ENCODE data around the gene CXorf49B. TPM values are rescaled to one million over a fixed set of nuclear protein-coding genes. Genes with fewer than 3 reads are reported as not detected.

CXorf49B gene
- total RNA-seq, 1 donor: not detected

GRCh38 chrX:71809886-71810285, 46.7 kb downstream of the CXorf49B start:
- no peak for DNase-seq (ENCODE audit: low read depth)
- no peak for TF ChIP-seq CTCF (IDR thresholded peaks at IDR 0.05; ENCODE audit: insufficient read depth, low read length)
- H3K4me3 ChIP-seq (ENCODE audit: low read depth, low read length): no peak overlapping the region

GRCh38 chrX:71814123-71814912, 51.2 kb downstream of the CXorf49B start:
- no peak for TF ChIP-seq CTCF (IDR thresholded peaks at IDR 0.05; ENCODE audit: insufficient read depth, low read length)
- H3K4me3 ChIP-seq (ENCODE audit: low read depth, low read length): no peak overlapping the region
- no peak for DNase-seq (ENCODE audit: low read depth)

- H3K4me3 ChIP-seq (ENCODE audit: low read depth, low read length): no peak overlapping the region
- no peak for DNase-seq (ENCODE audit: low read depth)
- no peak for TF ChIP-seq CTCF (IDR thresholded peaks at IDR 0.05; ENCODE audit: insufficient read depth, low read length)
These were observed 52.2 kb downstream of the CXorf49B start for GRCh38 chrX:71815121-71815905.

GRCh38 chrX:71815906-71816156, 52.7 kb downstream of the CXorf49B start:
- H3K4me3 ChIP-seq (ENCODE audit: low read depth, low read length): no peak overlapping the region
- TF ChIP-seq CTCF (IDR thresholded peaks at IDR 0.05; ENCODE audit: insufficient read depth, low read length): no peak
- no peak for DNase-seq (ENCODE audit: low read depth)

Small RNAs within 50 kb of the gene (small RNA-seq; reads per million reads assigned to genes)
- gene BX276092.1: not detected
- not detected for gene BX276092.6
- gene BX276092.8: not detected

Other genes starting within 250 kb of the CXorf49B start
- gene OGT, start 230.2 kb upstream of the CXorf49B start, total RNA-seq (ENCODE audit: low replicate concordance): 93.7 and 174 TPM in 2 replicates
- 2.3 and 2.4 TPM in 2 replicates for gene GCNA, start 184.9 kb upstream of the CXorf49B start, total RNA-seq (ENCODE audit: low replicate concordance)
- gene CXCR3, start 144.8 kb upstream of the CXorf49B start, total RNA-seq (ENCODE audit: low replicate concordance): not detected in 2 replicates
- gene CXorf49, start 45.1 kb upstream of the CXorf49B start, total RNA-seq (ENCODE audit: low replicate concordance): not detected in 2 replicates
- gene NHSL2, start 147.5 kb downstream of the CXorf49B start, total RNA-seq (ENCODE audit: low replicate concordance): 3.9 and 6.8 TPM in 2 replicates

Measured in fibroblast of the aortic adventitia (primary cell).